HL-60 (cell line): ENCODE measurements around the gene ARHGAP24.

Experiments used
- POLR2AphosphoS5 ChIP-seq: IDR thresholded peaks from 2 replicates; pipeline ENCODE4 v1.6.1; 2012; ENCODE audit warnings: low read depth
- TF ChIP-seq, protein P1 (sequence below): IDR thresholded peaks from one replicate; pipeline ENCODE4 v1.5.1; 2011; ENCODE audit warnings: low read length, control low read depth, inconsistent platforms; ENCODE audit not compliant: insufficient read depth

DNA sequence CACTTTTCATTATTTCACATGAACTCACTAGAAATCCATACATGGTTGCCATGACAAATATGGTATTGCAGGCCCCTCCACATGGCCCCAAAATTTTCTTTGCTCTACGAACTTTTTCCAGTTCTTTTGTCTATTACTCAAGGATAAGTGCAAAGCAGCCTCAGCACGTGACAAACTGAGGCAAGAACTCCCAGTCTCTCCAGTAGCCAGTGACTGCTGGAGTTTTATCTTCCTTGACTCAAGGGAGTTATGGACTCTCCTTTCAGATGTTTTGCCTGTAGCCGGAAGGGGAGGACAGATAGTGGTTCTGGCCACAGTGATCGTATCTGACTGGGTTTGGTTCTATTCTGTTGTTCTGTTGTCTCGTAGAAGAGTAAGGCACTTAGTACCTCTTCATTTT, 105.5 kb downstream of the ARHGAP24 start:
- TF ChIP-seq, protein P1, sequence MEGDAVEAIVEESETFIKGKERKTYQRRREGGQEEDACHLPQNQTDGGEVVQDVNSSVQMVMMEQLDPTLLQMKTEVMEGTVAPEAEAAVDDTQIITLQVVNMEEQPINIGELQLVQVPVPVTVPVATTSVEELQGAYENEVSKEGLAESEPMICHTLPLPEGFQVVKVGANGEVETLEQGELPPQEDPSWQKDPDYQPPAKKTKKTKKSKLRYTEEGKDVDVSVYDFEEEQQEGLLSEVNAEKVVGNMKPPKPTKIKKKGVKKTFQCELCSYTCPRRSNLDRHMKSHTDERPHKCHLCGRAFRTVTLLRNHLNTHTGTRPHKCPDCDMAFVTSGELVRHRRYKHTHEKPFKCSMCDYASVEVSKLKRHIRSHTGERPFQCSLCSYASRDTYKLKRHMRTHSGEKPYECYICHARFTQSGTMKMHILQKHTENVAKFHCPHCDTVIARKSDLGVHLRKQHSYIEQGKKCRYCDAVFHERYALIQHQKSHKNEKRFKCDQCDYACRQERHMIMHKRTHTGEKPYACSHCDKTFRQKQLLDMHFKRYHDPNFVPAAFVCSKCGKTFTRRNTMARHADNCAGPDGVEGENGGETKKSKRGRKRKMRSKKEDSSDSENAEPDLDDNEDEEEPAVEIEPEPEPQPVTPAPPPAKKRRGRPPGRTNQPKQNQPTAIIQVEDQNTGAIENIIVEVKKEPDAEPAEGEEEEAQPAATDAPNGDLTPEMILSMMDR = no peak
- no peak for TF ChIP-seq POLR2AphosphoS5
